ENCODE measurements around the gene SERP2. TPM values are rescaled to one million over a fixed set of nuclear protein-coding genes. Genes with fewer than 3 reads are reported as not detected.
A peak's percentile ranks its signal among the peaks of the same experiment; 100 is the strongest.

The SERP2 gene
- total and polyA plus RNA-seq, 3 experiments from 2014 or later = 0.47 to 0.57 (median 0.51) TPM

GRCh38 chr13:44420376-44421220 is 47.0 kb downstream of the SERP2 start:
- peaks cover 4% of the 10 kb centered on the region for H3K27me3 ChIP-seq (ENCODE audit: insufficient read depth, low read length, poor library complexity, severe bottlenecking)
- H3K27me3 Mint-ChIP-seq = peaks cover 16 to 40% of the 10 kb centered on the region in 2 donors
- H3K36me3 Mint-ChIP-seq = no peaks in the 10 kb centered on the region
- H3K4me3 ChIP-seq (ENCODE audit: low read length) = no peak overlapping the region
- no peaks in the 10 kb centered on the region for H3K9me3 ChIP-seq (ENCODE audit: low read length)
- no peaks in the 10 kb centered on the region for H3K9me3 Mint-ChIP-seq
- no peak overlapping the region for H3K27ac Mint-ChIP-seq
- H3K27ac ChIP-seq (ENCODE audit: low read depth, low read length) = no peak overlapping the region
- no peak for DNase-seq
- H3K4me1 Mint-ChIP-seq = no peaks in the 10 kb centered on the region
- CTCF ChIA-PET = no interaction called here
- H3K4me3 Mint-ChIP-seq = no peak overlapping the region
- H3K4me1 ChIP-seq (ENCODE audit: insufficient read depth, low read length) = no peaks in the 10 kb centered on the region
- POLR2A ChIA-PET = no interaction called here
- no peaks in the 10 kb centered on the region for H3K36me3 ChIP-seq (ENCODE audit: insufficient read depth, low read length)

DNA sequence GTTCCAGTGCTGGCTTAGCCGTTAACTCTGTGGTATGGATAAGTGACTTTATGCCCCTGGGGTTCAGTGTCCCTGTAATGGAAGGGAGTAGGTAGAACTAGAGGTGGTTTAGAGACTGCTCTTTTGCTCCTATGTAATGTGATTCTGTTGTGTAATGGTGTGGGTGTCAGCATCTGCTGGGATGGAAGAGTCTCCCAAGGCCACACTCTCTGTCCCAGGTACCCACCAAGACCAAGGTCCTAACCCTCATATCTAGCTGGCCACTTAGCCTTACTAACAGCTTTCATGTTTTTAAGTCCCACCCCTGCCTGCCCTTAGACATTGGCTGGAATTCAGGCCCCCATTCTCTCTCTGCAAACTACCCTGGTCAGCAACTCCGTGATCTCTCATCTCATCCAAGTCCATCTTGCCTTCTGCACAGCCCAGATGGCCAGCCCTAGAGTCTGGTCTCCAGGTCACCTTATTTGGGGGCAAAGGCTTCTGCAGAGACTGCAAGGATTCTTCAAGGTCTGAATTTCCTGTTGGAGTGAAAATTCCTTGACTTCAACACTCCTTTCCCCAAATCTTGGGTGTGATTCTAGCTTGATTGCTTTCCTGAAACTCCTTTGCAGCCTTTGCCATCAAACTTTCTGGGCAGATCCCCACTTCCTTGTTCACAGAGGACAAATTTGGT is 48.4 kb downstream of the SERP2 start:
- Mint-ChIP-seq H3K27me3 (peaks cover 17 to 36% of the 10 kb centered on the region in 2 donors), H3K36me3 (no peaks in the 10 kb centered on the region), H3K9me3 (no peaks in the 10 kb centered on the region), H3K27ac (no peak overlapping the region), H3K4me3 (no peak overlapping the region), H3K4me1 (no peaks in the 10 kb centered on the region)
- POLR2A ChIA-PET = no interaction called here
- no peak for DNase-seq
- peaks cover 4% of the 10 kb centered on the region for H3K27me3 ChIP-seq (ENCODE audit: insufficient read depth, low read length, poor library complexity, severe bottlenecking)
- H3K9me3 ChIP-seq (ENCODE audit: low read length) = no peaks in the 10 kb centered on the region
- H3K4me3 ChIP-seq (ENCODE audit: low read length) = no peak overlapping the region
- no peak overlapping the region for H3K27ac ChIP-seq (ENCODE audit: low read depth, low read length)
- H3K4me1 ChIP-seq (ENCODE audit: insufficient read depth, low read length) = no peaks in the 10 kb centered on the region
- H3K36me3 ChIP-seq (ENCODE audit: insufficient read depth, low read length) = no peaks in the 10 kb centered on the region
- CTCF ChIA-PET = no interaction called here

DNA sequence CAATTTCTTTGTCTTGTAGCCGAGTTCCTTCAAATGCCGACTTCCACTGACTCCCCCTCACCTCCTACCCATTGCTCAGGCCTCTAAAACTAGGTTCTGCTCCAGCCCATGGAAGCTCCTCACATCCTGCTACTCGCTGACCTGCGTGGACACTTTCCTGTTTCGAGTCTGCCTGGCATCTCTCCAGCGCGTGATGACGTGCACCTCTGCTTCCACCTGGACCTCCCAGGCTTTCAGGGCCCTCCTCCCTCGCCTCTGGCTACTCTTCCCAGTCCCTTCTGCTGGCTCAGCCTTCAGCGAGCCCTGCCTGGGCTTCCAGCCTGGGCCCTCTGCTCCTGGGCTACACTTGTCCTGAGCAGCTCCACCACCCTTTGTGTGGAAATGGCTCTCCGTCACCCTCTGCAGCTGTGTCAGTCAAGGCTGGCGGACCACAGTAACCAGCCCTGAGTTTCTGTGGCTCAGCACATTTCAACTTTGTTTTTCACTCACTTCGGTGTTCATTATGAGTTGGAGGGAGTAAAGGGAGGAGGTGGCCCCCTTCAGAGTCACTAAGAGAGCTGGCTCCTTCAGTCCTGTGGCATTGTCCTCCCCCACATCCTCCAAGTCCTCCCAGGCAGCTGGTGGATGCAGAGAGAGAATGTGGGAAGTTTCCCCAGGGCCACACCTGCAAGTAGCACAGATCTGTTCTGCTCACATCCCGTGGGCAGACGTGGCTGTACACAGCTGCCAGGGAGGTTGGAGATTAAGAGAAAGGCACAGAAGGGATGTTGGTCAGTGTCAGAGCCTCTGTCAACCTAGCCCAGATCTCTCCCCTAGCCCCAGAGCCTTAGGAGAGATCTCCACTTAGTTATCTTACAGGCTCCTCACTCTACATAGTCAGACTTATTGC is 49.4 kb downstream of the SERP2 start:
- Histone ChIP-seq H3K36me3 (ENCODE audit: insufficient read depth, low read length) (no peaks in the 10 kb centered on the region), H3K9me3 (ENCODE audit: low read length) (no peaks in the 10 kb centered on the region), H3K4me3 (ENCODE audit: low read length) (no peak overlapping the region), H3K27ac (ENCODE audit: low read depth, low read length) (no peak overlapping the region), H3K4me1 (ENCODE audit: insufficient read depth, low read length) (no peaks in the 10 kb centered on the region), H3K27me3 (ENCODE audit: insufficient read depth, low read length, poor library complexity, severe bottlenecking) (peaks cover 4% of the 10 kb centered on the region)
- H3K27me3 Mint-ChIP-seq = peaks cover 16 to 32% of the 10 kb centered on the region in 2 donors
- POLR2A ChIA-PET = no interaction called here
- CTCF ChIA-PET = no interaction called here
- no peak for DNase-seq
- no peaks in the 10 kb centered on the region for H3K9me3 Mint-ChIP-seq
- no peaks in the 10 kb centered on the region for H3K4me1 Mint-ChIP-seq
- peak overlapping the region in 1 of 8 donors; percentile 17 for H3K27ac Mint-ChIP-seq
- no peak overlapping the region for H3K4me3 Mint-ChIP-seq
- no peaks in the 10 kb centered on the region for H3K36me3 Mint-ChIP-seq

- DNase-seq = no peak
- Mint-ChIP-seq H3K27me3 (peaks cover 16 to 32% of the 10 kb centered on the region in 2 donors), H3K36me3 (no peaks in the 10 kb centered on the region), H3K4me3 (peak overlapping the region in 1 of 7 donors; percentile 4), H3K27ac (no peak overlapping the region), H3K9me3 (no peaks in the 10 kb centered on the region), H3K4me1 (no peaks in the 10 kb centered on the region)
- POLR2A ChIA-PET = no interaction called here
- no peaks in the 10 kb centered on the region for H3K4me1 ChIP-seq (ENCODE audit: insufficient read depth, low read length)
- H3K9me3 ChIP-seq (ENCODE audit: low read length) = no peaks in the 10 kb centered on the region
- CTCF ChIA-PET = no interaction called here
- H3K4me3 ChIP-seq (ENCODE audit: low read length) = no peak overlapping the region
- no peak overlapping the region for H3K27ac ChIP-seq (ENCODE audit: low read depth, low read length)
- H3K36me3 ChIP-seq (ENCODE audit: insufficient read depth, low read length) = no peaks in the 10 kb centered on the region
- H3K27me3 ChIP-seq (ENCODE audit: insufficient read depth, low read length, poor library complexity, severe bottlenecking) = peaks cover 4% of the 10 kb centered on the region
These were observed 50.2 kb downstream of the SERP2 start for GRCh38 chr13:44423824-44424223.

GRCh38 chr13:44425041-44425814 is 51.6 kb downstream of the SERP2 start:
- Histone ChIP-seq H3K4me1 (ENCODE audit: insufficient read depth, low read length) (no peaks in the 10 kb centered on the region), H3K27ac (ENCODE audit: low read depth, low read length) (no peak overlapping the region), H3K27me3 (ENCODE audit: insufficient read depth, low read length, poor library complexity, severe bottlenecking) (peaks cover 4% of the 10 kb centered on the region), H3K9me3 (ENCODE audit: low read length) (no peaks in the 10 kb centered on the region), H3K36me3 (ENCODE audit: insufficient read depth, low read length) (no peaks in the 10 kb centered on the region), H3K4me3 (ENCODE audit: low read length) (no peak overlapping the region)
- DNase-seq = no peak
- Mint-ChIP-seq H3K4me3 (no peak overlapping the region), H3K4me1 (no peaks in the 10 kb centered on the region), H3K9me3 (no peaks in the 10 kb centered on the region), H3K36me3 (no peaks in the 10 kb centered on the region), H3K27me3 (peaks cover 16 to 32% of the 10 kb centered on the region in 2 donors), H3K27ac (peak overlapping the region in 1 of 8 donors; percentile 44)
- POLR2A ChIA-PET = no interaction called here
- CTCF ChIA-PET = interaction anchor here (1.2 kb wide), 1 partner anchor 9 kb away, joined by 3 read pairs; no protein-coding TSS in a partner anchor

DNA sequence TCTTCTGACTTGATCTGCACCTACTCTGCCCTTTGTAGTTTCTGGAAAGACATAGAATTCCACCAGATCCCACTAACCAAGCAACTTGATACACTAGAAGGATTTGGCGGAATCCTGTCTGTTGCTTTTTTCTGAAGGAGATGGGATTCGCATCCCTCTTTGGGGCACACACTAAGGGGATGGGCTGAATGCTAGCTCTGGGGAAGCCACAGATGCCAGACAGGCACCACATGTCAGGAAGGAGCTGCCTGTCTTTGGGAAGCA is 52.1 kb downstream of the SERP2 start:
- no peak overlapping the region for H3K4me3 ChIP-seq (ENCODE audit: low read length)
- H3K27me3 Mint-ChIP-seq = peaks cover 14 to 32% of the 10 kb centered on the region in 2 donors
- no peaks in the 10 kb centered on the region for H3K9me3 Mint-ChIP-seq
- no peak for DNase-seq
- no peak overlapping the region for H3K4me3 Mint-ChIP-seq
- ChIA-PET CTCF (interaction anchor here (1.2 kb wide), 1 partner anchor 9 kb away, joined by 3 read pairs; no protein-coding TSS in a partner anchor), POLR2A (no interaction called here)
- no peaks in the 10 kb centered on the region for H3K36me3 ChIP-seq (ENCODE audit: insufficient read depth, low read length)
- H3K9me3 ChIP-seq (ENCODE audit: low read length) = no peaks in the 10 kb centered on the region
- no peak overlapping the region for H3K27ac Mint-ChIP-seq
- peaks cover 4% of the 10 kb centered on the region for H3K27me3 ChIP-seq (ENCODE audit: insufficient read depth, low read length, poor library complexity, severe bottlenecking)
- no peaks in the 10 kb centered on the region for H3K4me1 Mint-ChIP-seq
- no peaks in the 10 kb centered on the region for H3K36me3 Mint-ChIP-seq
- H3K27ac ChIP-seq (ENCODE audit: low read depth, low read length) = no peak overlapping the region
- no peaks in the 10 kb centered on the region for H3K4me1 ChIP-seq (ENCODE audit: insufficient read depth, low read length)

DNA sequence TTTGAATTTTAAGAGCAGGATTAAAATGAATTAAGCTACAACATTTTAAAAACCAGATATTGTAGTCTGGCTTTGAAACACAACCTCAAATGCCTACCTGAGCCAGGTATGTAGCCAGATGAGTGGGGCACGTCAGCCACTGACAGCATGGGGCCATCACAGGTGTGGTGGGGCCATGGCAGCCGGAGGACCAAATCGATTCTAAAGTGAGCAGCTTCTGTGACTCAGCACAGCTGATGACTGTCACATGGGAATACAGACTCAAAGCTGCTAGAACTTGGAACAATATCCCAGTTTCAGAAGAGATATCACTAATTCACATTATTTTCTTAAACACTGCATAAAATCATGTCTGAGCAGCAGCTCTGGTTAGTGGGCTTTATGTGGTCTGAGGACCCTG is 52.8 kb downstream of the SERP2 start:
- no peak for DNase-seq
- POLR2A ChIA-PET = no interaction called here
- Mint-ChIP-seq H3K4me3 (no peak overlapping the region), H3K4me1 (no peaks in the 10 kb centered on the region), H3K27me3 (peaks cover 10 to 29% of the 10 kb centered on the region in 2 donors), H3K27ac (no peak overlapping the region), H3K9me3 (no peaks in the 10 kb centered on the region), H3K36me3 (no peaks in the 10 kb centered on the region)
- H3K9me3 ChIP-seq (ENCODE audit: low read length) = no peaks in the 10 kb centered on the region
- no peaks in the 10 kb centered on the region for H3K36me3 ChIP-seq (ENCODE audit: insufficient read depth, low read length)
- H3K4me1 ChIP-seq (ENCODE audit: insufficient read depth, low read length) = no peaks in the 10 kb centered on the region
- H3K27ac ChIP-seq (ENCODE audit: low read depth, low read length) = no peak overlapping the region
- H3K4me3 ChIP-seq (ENCODE audit: low read length) = no peak overlapping the region
- CTCF ChIA-PET = interaction anchor here (1.2 kb wide), 2 partner anchors 8 to 9 kb away, joined by 3 read pairs; no protein-coding TSS in a partner anchor
- H3K27me3 ChIP-seq (ENCODE audit: insufficient read depth, low read length, poor library complexity, severe bottlenecking) = peaks cover 4% of the 10 kb centered on the region

Measured in CD8-positive, alpha-beta memory T cell (primary cell).